ENCODE measurements around the gene SLC25A21.

Gene SLC25A21

DNA sequence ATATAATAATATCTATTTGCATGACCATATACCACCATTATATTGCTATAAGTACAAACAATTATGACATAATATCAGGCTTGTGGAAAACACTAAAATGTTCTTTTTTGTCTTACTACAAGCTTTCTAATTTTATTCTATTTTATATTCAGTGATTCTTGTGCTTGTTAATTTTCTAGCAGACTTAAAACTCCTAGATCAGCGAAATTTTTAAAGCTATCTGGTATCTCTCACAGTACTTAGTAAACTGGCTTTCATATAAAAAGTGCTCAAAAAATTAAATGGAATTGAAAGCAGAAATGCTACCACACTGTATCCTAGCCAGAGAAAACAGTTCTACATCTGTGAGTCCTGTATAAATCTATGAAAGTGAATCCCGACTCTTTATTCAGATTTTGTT lies 405.4 kb downstream of the SLC25A21 start:
- no peak for DNase-seq
- Histone ChIP-seq H3K36me3 (ENCODE audit: control insufficient read depth in 4 of 4, insufficient read depth in 4 of 4, low read length in 3 of 4) (no peaks in the 10 kb centered on the region), H3K9me3 (ENCODE audit: control extremely low read depth in 1 of 5, control insufficient read depth in 4 of 5, insufficient read depth in 2 of 5, low read depth in 1 of 5, low read length in 4 of 5) (no peaks in the 10 kb centered on the region), H3K4me1 (ENCODE audit: control extremely low read depth in 1 of 4, control insufficient read depth in 4 of 4, insufficient read depth in 4 of 4, low read length in 3 of 4) (no peaks in the 10 kb centered on the region), H3K27me3 (replicated peaks in 2 of 5; ENCODE audit: control insufficient read depth in 4 of 5, insufficient read depth in 5 of 5, low read length in 4 of 5) (no peaks in the 10 kb centered on the region), H3K27ac (ENCODE audit: insufficient read depth in 1 of 2, low read depth in 1 of 2, low read length in 2 of 2, poor library complexity in 1 of 2, severe bottlenecking in 2 of 2) (no peak overlapping the region), H3K4me3 (ENCODE audit: control insufficient read depth in 1 of 7, extremely low read depth in 1 of 7, insufficient read depth in 4 of 7, low read depth in 2 of 7, low read length in 6 of 7) (no peak overlapping the region)
- POLR2A ChIA-PET: no interaction called here
- WGBS (ENCODE audit: insufficient coverage): 71% methylated on average over 2 of the region's 2 CpGs
- CTCF ChIA-PET: no interaction called here

DNA sequence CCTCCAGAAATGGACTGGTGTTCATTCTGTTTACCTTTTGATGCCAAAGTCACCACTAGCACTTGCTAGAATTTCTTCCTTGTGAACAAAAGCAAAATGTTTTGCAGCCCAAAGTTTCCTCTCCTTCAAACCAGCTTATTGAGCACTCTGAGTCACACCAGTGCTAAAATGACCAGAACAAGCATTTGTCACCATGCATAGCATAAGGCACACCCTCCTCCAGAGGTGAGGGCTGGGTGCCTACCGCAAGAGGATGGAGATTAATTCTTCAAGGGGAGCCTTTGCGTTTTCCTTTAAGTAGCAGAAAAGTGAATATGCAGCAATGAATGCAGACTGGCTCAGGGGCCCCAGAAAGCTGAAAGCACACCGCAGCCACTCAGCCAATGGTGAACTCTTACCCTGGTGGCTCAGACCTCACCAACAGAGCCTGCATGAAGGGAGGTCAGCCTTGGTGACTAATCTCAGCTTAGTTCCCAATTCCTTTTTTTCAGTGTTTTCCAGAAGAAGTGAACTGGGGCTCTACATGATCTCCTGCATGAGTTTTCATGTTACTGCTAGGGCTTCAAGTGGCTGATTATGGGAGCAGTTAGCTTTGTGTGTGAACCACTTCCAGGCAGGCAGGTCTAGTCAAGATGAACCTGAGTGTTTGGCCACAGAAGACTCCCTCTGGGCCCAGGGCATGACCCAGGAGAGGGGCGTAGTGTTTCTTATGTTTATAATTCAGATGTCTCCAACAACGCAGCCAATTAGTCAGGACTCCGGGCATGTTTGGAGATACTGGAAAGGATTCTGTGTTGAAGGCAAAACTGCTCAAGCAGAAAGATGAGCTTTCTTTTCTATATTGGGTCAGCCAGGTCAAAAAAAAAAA lies 414.4 kb downstream of the SLC25A21 start:
- no peak for DNase-seq
- ChIA-PET CTCF (no interaction called here), POLR2A (no interaction called here)
- H3K27ac ChIP-seq (ENCODE audit: insufficient read depth in 1 of 2, low read depth in 1 of 2, low read length in 2 of 2, poor library complexity in 1 of 2, severe bottlenecking in 2 of 2): no peak overlapping the region
- H3K4me1 ChIP-seq (ENCODE audit: control extremely low read depth in 1 of 4, control insufficient read depth in 4 of 4, insufficient read depth in 4 of 4, low read length in 3 of 4): no peaks in the 10 kb centered on the region
- no peaks in the 10 kb centered on the region for H3K27me3 ChIP-seq (replicated peaks in 2 of 5; ENCODE audit: control insufficient read depth in 4 of 5, insufficient read depth in 5 of 5, low read length in 4 of 5)
- no peak overlapping the region for H3K4me3 ChIP-seq (ENCODE audit: control insufficient read depth in 1 of 7, extremely low read depth in 1 of 7, insufficient read depth in 4 of 7, low read depth in 2 of 7, low read length in 6 of 7)
- no peaks in the 10 kb centered on the region for H3K9me3 ChIP-seq (ENCODE audit: control extremely low read depth in 1 of 5, control insufficient read depth in 4 of 5, insufficient read depth in 2 of 5, low read depth in 1 of 5, low read length in 4 of 5)
- 90% methylated on average over 5 of the region's 6 CpGs for whole genome bisulfite sequencing (ENCODE audit: insufficient coverage)
- no peaks in the 10 kb centered on the region for H3K36me3 ChIP-seq (ENCODE audit: control insufficient read depth in 4 of 4, insufficient read depth in 4 of 4, low read length in 3 of 4)

DNA sequence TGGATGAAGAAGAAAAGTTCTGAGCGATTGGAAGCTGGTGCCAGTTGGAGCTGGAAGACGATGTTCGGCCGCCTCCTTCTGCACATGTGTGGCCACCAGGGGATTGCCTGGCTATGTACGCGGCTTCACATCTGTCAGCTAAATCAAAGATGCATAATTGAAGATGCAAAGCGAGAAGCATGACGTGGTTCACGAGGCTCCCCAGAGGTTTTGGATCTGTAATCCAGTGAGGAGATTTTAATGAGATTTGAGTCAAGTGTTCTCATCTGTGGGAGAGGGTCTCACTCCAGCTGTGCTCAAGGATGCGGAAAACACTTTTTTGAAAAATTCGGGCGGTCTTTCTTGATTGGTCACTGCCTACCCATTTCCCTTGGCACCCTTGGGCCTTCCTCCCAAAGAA lies 416.2 kb downstream of the SLC25A21 start:
- Histone ChIP-seq H3K27ac (ENCODE audit: insufficient read depth in 1 of 2, low read depth in 1 of 2, low read length in 2 of 2, poor library complexity in 1 of 2, severe bottlenecking in 2 of 2) (no peak overlapping the region), H3K4me3 (ENCODE audit: control insufficient read depth in 1 of 7, extremely low read depth in 1 of 7, insufficient read depth in 4 of 7, low read depth in 2 of 7, low read length in 6 of 7) (no peak overlapping the region), H3K4me1 (ENCODE audit: control extremely low read depth in 1 of 4, control insufficient read depth in 4 of 4, insufficient read depth in 4 of 4, low read length in 3 of 4) (no peaks in the 10 kb centered on the region), H3K9me3 (ENCODE audit: control extremely low read depth in 1 of 5, control insufficient read depth in 4 of 5, insufficient read depth in 2 of 5, low read depth in 1 of 5, low read length in 4 of 5) (peaks cover 0 to 3% (median 0%) of the 10 kb centered on the region in 5 experiments), H3K36me3 (ENCODE audit: control insufficient read depth in 4 of 4, insufficient read depth in 4 of 4, low read length in 3 of 4) (no peaks in the 10 kb centered on the region), H3K27me3 (replicated peaks in 2 of 5; ENCODE audit: control insufficient read depth in 4 of 5, insufficient read depth in 5 of 5, low read length in 4 of 5) (no peaks in the 10 kb centered on the region)
- POLR2A ChIA-PET: no interaction called here
- no peak for DNase-seq
- CTCF ChIA-PET: interaction anchor here (1.2 kb wide), 1 partner anchor 9 kb away, joined by 3 read pairs; no protein-coding TSS in a partner anchor
- WGBS (ENCODE audit: insufficient coverage): 99% methylated on average over 12 of the region's 12 CpGs

DNA sequence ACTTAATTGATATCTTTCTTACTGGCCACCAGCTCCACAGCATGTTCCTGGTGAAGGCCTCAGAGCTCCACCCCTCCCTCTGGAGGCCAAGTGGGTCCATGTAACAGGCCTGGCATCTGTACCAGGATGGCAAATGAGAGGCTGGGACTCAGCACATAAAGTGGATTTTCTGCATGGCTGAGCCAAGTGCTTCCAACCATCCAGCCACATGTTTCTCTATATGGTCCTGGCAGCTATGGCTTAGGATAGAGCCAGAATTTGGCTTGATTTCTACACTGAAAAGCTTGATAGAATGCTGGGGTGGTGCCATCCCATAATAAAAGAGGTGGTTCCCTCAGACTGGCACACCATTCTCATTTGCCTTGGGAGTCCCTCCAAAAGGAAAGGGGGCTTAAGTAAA lies 416.6 kb downstream of the SLC25A21 start:
- POLR2A ChIA-PET: no interaction called here
- no peaks in the 10 kb centered on the region for H3K27me3 ChIP-seq (replicated peaks in 2 of 5; ENCODE audit: control insufficient read depth in 4 of 5, insufficient read depth in 5 of 5, low read length in 4 of 5)
- H3K27ac ChIP-seq (ENCODE audit: insufficient read depth in 1 of 2, low read depth in 1 of 2, low read length in 2 of 2, poor library complexity in 1 of 2, severe bottlenecking in 2 of 2): no peak overlapping the region
- no peak overlapping the region for H3K4me3 ChIP-seq (ENCODE audit: control insufficient read depth in 1 of 7, extremely low read depth in 1 of 7, insufficient read depth in 4 of 7, low read depth in 2 of 7, low read length in 6 of 7)
- H3K9me3 ChIP-seq (ENCODE audit: control extremely low read depth in 1 of 5, control insufficient read depth in 4 of 5, insufficient read depth in 2 of 5, low read depth in 1 of 5, low read length in 4 of 5): peaks cover 0 to 3% (median 0%) of the 10 kb centered on the region in 5 experiments
- CTCF ChIA-PET: interaction anchor here (1.2 kb wide), 1 partner anchor 8 kb away, joined by 3 read pairs; no protein-coding TSS in a partner anchor
- H3K36me3 ChIP-seq (ENCODE audit: control insufficient read depth in 4 of 4, insufficient read depth in 4 of 4, low read length in 3 of 4): no peaks in the 10 kb centered on the region
- DNase-seq: no peak
- no peaks in the 10 kb centered on the region for H3K4me1 ChIP-seq (ENCODE audit: control extremely low read depth in 1 of 4, control insufficient read depth in 4 of 4, insufficient read depth in 4 of 4, low read length in 3 of 4)

DNA sequence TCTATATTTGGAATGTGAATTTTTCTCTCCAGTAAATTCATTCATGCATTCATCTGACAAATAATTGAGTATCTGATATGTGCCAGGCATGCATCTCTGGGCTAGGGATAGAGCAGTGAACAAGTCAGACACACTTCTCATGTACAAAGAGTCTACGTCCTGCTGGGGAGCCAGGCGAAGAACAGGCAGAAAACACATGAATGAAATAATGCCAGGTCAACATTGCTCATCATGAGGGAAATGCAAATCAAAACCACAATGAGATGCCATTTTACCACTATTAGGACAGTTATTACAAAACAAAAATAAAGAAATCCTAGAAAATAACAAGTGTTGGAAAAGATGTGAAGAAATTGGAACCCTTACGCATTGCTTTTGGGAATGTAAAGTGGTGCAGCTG lies 420.5 kb downstream of the SLC25A21 start:
- Histone ChIP-seq H3K36me3 (ENCODE audit: control insufficient read depth in 4 of 4, insufficient read depth in 4 of 4, low read length in 3 of 4) (no peaks in the 10 kb centered on the region), H3K4me3 (ENCODE audit: control insufficient read depth in 1 of 7, extremely low read depth in 1 of 7, insufficient read depth in 4 of 7, low read depth in 2 of 7, low read length in 6 of 7) (no peak overlapping the region), H3K4me1 (ENCODE audit: control extremely low read depth in 1 of 4, control insufficient read depth in 4 of 4, insufficient read depth in 4 of 4, low read length in 3 of 4) (no peaks in the 10 kb centered on the region), H3K27ac (ENCODE audit: insufficient read depth in 1 of 2, low read depth in 1 of 2, low read length in 2 of 2, poor library complexity in 1 of 2, severe bottlenecking in 2 of 2) (no peak overlapping the region), H3K27me3 (replicated peaks in 2 of 5; ENCODE audit: control insufficient read depth in 4 of 5, insufficient read depth in 5 of 5, low read length in 4 of 5) (peaks cover 0 to 6% (median 3%) of the 10 kb centered on the region in 5 experiments), H3K9me3 (ENCODE audit: control extremely low read depth in 1 of 5, control insufficient read depth in 4 of 5, insufficient read depth in 2 of 5, low read depth in 1 of 5, low read length in 4 of 5) (peaks cover 0 to 3% (median 0%) of the 10 kb centered on the region in 5 experiments)
- no peak for DNase-seq
- 100% methylated on average over 2 of the region's 3 CpGs for WGBS (ENCODE audit: insufficient coverage)
- ChIA-PET CTCF (interaction anchor here (1.5 kb wide), 1 partner anchor 34 kb away, joined by 3 read pairs; no protein-coding TSS in a partner anchor), POLR2A (no interaction called here)

DNA sequence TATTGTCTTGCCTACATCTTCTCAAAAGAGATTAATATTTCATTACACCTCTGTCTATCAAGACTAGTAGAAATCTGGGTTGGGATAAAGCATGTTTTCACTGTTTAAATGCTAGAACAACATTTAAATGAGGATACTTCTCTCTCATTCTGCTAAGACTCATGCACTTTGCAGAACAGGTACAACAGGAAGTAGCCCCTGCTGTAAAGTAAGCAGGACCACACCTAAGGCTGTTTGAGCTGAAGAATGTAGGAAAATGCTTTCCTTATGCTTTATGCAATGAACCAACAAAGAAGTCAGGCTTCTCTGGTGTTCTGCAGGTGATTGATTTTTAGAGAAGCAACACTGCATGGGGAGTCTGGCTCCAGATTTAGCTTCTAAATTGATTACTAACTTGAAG lies 421.3 kb downstream of the SLC25A21 start:
- CTCF ChIA-PET: no interaction called here
- POLR2A ChIA-PET: no interaction called here

DNA sequence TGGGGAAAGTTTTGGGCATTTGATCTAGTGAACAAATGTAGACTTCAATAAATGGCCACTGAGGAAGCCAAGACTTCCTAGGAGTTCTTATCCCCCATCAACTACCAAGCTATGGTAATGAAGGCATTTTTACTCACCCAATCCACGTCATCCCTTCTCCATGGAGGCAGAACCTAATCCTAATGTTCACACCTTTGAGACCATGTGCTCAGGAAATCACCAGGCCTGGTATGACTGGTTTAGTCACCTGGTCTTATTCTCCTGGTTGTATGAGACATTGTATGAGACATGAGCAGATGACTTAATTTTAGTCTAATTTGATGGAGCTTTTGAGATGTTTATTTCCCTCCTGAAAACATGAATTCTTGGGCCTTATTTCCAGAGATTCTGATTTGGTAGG lies 422.2 kb downstream of the SLC25A21 start:
- Histone ChIP-seq H3K36me3 (ENCODE audit: control insufficient read depth in 4 of 4, insufficient read depth in 4 of 4, low read length in 3 of 4) (no peaks in the 10 kb centered on the region), H3K4me3 (ENCODE audit: control insufficient read depth in 1 of 7, extremely low read depth in 1 of 7, insufficient read depth in 4 of 7, low read depth in 2 of 7, low read length in 6 of 7) (no peak overlapping the region), H3K9me3 (ENCODE audit: control extremely low read depth in 1 of 5, control insufficient read depth in 4 of 5, insufficient read depth in 2 of 5, low read depth in 1 of 5, low read length in 4 of 5) (peaks cover 0 to 3% (median 0%) of the 10 kb centered on the region in 5 experiments), H3K27me3 (replicated peaks in 2 of 5; ENCODE audit: control insufficient read depth in 4 of 5, insufficient read depth in 5 of 5, low read length in 4 of 5) (peaks cover 0 to 6% (median 3%) of the 10 kb centered on the region in 5 experiments), H3K27ac (ENCODE audit: insufficient read depth in 1 of 2, low read depth in 1 of 2, low read length in 2 of 2, poor library complexity in 1 of 2, severe bottlenecking in 2 of 2) (no peak overlapping the region), H3K4me1 (ENCODE audit: control extremely low read depth in 1 of 4, control insufficient read depth in 4 of 4, insufficient read depth in 4 of 4, low read length in 3 of 4) (no peaks in the 10 kb centered on the region)
- ChIA-PET CTCF (no interaction called here), POLR2A (no interaction called here)
- no peak for DNase-seq
- WGBS (ENCODE audit: insufficient coverage): no CpG with 5 or more reads among the region's 1 CpG

More for the DNA sequence above, 421.3 kb downstream of the SLC25A21 start:
- no peak overlapping the region for H3K27ac ChIP-seq (ENCODE audit: insufficient read depth in 1 of 2, low read depth in 1 of 2, low read length in 2 of 2, poor library complexity in 1 of 2, severe bottlenecking in 2 of 2)
- peaks cover 0 to 3% (median 0%) of the 10 kb centered on the region in 5 experiments for H3K9me3 ChIP-seq (ENCODE audit: control extremely low read depth in 1 of 5, control insufficient read depth in 4 of 5, insufficient read depth in 2 of 5, low read depth in 1 of 5, low read length in 4 of 5)
- no peak for DNase-seq
- H3K4me1 ChIP-seq (ENCODE audit: control extremely low read depth in 1 of 4, control insufficient read depth in 4 of 4, insufficient read depth in 4 of 4, low read length in 3 of 4): no peaks in the 10 kb centered on the region
- no peaks in the 10 kb centered on the region for H3K36me3 ChIP-seq (ENCODE audit: control insufficient read depth in 4 of 4, insufficient read depth in 4 of 4, low read length in 3 of 4)
- no peak overlapping the region for H3K4me3 ChIP-seq (ENCODE audit: control insufficient read depth in 1 of 7, extremely low read depth in 1 of 7, insufficient read depth in 4 of 7, low read depth in 2 of 7, low read length in 6 of 7)
- peaks cover 0 to 6% (median 3%) of the 10 kb centered on the region in 5 experiments for H3K27me3 ChIP-seq (replicated peaks in 2 of 5; ENCODE audit: control insufficient read depth in 4 of 5, insufficient read depth in 5 of 5, low read length in 4 of 5)

Measured in common myeloid progenitor, CD34-positive (primary cell).